Activated CD4-positive, alpha-beta T cell treated with anti-CD3 and anti-CD28 coated beads for 1 hour (primary cell): ENCODE data around the gene SHC1.
"Not testable (repeated sequence)": the region's sequence is repeated elsewhere in the genome, so short reads cannot be mapped to it uniquely, and the experiment has no call there.

Experiments
- DNase-seq: peaks from one replicate; pipeline ENCODE4 v3.0.0-alpha.2; 2020

The SHC1 gene

DNA sequence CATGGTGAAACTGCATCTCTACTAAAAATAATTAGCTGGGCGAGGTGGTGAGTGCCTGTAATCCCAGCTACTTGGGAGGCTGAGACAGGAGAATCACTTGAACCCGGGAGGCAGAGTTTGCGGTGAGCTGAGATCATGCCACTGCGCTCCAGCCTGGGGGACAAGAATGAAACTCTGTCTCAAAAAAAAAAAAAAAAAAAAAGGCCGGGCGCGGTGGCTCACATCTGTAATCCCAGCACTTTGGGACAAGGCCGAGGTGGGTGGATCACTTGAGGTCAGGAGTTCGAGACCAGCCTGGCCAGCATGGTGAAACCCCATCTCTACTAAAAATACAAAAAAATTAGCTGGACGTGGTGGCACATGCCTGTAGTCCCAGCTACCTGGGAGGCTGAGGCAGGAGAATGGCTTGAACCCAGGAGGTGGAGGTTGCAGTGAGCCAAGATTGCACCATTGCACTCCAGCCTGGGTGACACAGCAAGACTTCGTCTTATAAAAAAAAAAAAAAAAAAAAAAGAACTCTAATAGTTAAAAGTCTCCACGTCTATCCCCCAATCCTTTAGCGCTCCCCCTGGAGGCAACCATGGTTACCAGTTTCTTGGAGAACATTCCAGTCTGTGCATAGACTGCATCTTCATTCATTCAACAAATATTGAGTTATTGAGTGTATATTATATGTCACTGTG is 24.9 kb upstream of the SHC1 start:
- DNase-seq: not testable (repeated sequence)

DNA sequence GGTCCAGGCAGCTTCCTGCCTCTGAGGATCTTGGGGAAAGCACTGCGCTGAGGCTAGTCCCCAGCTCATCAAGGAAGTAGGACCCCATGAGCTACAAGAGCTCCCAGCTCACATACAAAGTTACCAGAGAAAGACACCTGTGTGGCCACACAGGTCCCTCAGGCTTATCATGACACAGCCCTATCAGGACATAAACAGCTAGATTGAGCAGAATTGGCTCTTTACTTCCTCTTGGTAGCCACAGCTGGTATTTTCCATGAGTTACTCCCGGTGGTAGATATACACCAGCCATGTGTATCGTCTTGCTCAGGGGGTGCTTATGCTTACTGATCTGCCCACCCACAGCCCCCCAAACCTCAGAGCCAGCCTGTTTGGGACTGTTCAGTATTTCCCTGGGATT is 24.0 kb upstream of the SHC1 start:
- DNase-seq: no peak

DNA sequence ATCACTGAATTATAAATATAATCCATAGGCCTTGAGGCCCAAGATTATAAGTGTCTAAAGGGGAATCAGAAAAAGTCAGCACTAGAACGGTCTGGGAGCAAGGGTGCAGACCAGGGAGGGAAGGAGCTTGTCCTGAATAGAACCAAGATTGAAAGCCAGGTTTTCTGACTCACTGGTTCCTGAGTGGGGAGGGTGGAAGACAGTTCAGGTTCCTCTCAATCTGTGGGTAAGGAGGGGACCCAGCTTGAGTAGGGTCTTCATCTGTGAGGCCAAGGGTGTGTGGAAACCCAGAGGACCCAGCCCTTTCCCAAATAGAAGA is 23.7 kb upstream of the SHC1 start:
- DNase-seq: no peak

DNA sequence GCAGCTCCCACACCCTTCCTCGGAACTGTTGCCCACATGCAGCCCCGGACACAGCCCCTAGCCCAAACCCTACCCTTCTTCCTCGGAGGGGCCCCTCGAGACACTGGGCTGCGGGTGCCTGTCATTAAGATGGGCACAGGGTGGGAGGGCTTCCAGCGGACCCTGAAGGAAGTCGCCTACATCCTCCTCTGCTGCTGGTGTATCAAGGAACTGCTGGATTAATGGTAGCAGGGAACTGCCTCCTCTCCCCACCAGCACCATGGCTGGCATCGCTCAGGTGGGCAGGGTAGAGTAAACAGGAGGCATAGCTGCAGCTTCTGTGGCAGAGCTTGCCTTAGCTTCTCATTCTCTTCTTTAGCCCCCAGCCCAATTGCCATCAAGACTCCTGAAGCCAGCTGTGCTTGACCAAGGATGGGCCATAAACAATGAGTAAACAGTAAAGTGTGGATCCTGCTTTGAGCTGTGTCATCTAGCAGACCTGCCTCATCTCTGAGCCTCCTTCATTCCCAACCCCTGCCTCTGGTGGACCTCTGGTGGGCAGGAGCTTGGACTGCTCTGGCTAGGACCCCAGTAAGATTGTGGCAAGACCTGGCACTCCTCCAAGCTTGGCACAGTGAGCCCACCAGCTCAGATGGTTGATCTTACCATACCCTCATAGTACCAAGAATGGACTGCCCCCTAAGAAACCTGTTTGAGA is 23.2 kb upstream of the SHC1 start, which contains the start of gene LENEP:
TSS of gene LENEP (plus strand) at position 15 of the 697 bp plus-strand sequence. CDS start at position 37, 22 bp downstream.
- DNase-seq: no peak

DNA sequence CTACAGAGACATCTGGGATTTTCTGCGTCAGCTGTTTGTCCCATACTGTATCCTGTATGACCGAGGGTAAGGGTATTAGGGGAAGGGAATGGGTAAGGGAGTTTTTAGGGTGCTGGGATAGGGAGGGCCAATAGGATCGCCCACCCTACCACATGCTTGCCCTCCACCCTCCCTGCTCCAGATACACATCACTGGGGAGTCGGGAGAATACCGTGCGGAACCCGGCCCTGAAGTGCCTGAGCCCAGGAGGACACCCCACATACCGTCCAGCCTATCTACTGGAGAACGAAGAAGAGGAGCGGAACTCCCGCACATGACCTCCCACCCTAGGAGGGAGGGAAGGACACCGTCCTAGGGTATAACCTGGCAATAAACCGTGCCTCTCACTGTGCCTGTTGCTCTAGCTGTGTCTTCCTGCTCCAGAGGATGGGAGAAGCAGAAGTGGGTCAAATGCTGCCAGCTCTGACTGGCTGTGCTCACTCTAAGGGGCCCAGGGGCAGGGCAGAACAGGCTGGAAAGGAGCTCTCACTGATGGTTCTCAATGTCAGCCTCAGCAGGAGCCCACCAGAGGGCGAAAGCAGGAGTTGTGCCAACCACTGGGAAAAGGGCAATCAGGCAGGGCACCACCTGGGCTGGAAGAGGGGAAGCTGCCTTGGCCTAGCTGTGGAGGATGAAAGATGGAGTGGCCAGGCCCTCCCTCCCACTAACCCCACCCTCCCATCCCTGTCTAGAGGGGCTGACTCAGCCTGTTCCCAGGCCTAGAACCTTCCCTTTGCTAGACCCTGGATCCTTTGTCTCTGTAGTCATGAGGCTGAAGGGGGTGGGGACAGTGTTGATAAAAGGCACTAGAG is 22.4 kb upstream of the SHC1 start:
- no peak for DNase-seq

DNA sequence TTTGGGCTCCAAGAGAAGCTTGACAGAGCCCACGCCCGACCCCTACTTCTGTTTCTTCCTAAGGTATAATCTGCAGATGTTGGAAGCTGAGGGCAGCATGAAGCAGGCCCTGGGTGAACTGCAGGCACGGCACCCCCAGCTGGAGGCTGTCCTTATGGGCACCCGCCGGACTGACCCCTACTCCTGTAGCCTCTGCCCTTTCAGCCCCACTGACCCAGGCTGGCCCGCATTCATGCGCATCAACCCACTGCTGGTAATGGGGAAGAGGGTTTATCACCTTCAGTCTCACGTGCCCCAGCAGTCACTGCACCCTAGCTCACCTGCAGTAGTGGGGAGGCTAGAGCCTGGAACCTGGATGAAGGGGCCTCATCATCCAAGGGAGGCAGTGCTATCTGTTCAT is 19.7 kb upstream of the SHC1 start:
- DNase-seq: no peak

DNA sequence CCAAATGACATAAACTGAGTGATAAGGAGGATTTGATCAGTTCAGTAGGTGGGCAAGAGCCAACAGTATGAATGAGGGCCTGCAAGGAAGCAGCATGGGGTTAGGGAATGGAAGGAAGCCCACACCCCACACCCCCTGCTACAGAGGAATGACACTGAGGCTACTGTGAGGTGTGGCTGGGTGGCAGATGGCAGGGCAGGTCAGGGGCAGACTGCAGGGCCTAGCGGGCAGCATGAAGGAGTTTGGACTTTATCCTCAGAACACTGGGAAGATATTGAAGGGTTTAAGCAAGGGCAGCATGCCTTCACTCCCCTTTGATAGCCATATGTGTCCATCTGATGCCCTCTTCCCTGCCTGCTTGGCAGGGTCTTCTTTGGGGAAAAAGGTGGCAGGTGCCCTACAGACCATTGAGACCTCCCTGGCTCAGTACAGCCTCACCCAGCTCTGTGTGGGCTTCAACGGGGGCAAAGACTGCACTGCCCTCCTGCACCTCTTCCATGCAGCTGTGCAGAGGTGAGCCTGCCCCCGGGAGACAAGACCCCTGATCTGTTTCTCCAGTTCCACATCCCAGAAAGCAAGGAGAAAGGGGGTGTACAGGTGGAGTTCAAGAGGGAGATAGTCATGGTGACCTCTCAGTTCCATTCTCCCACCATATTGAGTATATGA is 18.8 kb upstream of the SHC1 start:
- no peak for DNase-seq

DNA sequence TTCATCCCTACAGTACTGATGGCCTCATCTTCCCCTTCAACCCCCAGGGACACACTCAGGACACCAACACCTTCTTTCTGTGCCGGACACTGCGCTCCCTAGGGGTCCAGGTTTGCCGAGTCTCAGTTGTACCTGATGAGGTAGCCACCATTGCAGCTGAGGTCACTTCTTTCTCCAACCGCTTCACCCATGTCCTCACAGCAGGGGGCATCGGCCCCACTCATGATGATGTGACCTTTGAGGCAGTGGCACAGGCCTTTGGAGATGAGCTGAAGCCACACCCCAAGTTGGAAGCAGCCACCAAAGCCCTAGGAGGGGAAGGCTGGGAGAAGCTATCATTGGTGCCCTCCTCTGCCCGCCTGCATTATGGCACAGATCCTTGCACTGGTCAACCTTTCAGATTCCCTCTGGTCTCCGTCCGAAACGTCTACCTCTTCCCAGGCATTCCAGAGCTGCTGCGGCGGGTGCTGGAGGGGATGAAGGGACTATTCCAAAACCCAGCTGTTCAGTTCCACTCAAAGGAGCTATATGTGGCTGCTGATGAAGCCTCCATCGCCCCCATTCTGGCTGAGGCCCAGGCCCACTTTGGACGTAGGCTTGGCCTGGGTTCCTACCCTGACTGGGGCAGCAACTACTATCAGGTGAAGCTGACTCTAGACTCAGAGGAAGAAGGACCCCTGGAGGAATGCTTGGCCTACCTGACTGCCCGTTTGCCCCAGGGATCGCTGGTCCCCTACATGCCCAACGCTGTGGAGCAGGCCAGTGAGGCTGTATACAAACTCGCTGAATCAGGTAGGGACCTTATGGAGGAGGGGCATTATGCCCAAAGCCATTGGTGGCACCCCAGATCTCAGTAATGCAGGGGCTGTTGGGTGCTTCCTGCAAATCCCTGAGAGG is 17.8 kb upstream of the SHC1 start:
- no peak for DNase-seq

DNA sequence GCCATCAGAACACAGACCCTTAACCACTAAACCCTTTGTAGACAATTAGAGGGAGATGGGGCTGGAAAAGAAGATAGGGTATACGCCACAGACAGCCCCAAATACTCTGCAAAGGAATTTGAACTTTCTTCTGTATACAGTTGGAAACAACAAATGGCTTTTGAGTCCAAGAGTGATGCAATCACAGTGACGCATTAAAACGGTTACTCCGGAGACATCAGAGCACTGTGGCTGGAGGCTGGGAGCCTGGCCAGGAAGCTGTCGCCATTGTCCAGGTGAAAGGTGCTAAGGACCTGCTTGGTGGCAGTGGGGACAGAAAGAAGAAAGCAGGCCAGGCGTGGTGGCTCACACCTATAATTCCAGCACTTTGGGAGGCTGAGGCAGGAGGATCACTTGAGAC is 16.8 kb upstream of the SHC1 start:
- no peak for DNase-seq

DNA sequence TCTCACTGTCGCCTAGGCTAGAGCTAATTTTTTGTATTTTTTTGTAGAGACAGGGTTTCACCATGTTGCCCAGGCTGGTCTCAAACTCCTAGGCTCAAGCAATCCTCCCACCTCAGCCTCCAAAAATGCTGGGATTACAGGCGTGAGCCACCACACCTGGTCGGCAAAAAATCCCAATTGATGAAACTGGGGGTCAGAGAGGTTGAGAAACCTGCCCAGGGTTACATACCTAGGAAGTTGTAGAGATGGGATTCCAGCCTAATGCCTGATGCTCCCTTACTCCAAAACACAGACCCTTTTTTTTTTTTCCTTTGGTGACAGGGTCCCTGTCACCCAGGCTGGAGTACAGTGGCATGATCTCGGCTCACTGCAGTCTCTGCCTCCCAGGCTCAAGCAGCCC is 16.2 kb upstream of the SHC1 start:
- DNase-seq: not testable (repeated sequence)

DNA sequence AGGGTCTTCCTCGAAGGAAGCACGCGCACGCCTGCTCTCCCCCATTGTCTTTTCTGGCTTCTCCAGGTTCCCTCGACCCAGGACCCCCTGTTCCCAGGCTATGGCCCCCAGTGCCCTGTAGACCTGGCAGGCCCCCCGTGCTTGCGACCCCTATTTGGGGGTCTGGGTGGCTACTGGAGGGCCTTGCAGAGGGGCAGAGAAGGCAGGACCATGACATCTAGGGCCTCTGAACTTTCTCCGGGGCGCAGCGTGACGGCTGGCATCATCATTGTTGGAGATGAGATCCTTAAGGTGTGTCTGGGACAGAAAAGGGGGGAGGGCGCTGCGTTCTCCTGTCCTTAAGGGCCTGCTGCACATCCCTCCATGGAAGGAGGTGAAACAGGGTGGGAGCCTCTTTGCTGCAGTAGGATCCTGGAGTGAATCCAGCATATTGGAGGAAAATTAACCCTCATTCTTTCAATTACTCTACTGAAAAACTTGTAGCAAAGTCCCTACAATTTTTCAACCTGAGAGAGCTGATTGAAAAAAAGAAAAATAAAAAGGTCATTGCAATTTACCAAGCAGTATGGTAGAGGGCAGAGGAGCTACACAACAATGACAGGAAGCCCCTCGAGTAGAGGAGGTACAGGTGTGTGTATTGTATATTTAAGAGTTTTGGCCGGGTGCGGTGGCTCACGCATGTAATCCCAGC is 13.4 kb upstream of the SHC1 start:
- DNase-seq: no peak

DNA sequence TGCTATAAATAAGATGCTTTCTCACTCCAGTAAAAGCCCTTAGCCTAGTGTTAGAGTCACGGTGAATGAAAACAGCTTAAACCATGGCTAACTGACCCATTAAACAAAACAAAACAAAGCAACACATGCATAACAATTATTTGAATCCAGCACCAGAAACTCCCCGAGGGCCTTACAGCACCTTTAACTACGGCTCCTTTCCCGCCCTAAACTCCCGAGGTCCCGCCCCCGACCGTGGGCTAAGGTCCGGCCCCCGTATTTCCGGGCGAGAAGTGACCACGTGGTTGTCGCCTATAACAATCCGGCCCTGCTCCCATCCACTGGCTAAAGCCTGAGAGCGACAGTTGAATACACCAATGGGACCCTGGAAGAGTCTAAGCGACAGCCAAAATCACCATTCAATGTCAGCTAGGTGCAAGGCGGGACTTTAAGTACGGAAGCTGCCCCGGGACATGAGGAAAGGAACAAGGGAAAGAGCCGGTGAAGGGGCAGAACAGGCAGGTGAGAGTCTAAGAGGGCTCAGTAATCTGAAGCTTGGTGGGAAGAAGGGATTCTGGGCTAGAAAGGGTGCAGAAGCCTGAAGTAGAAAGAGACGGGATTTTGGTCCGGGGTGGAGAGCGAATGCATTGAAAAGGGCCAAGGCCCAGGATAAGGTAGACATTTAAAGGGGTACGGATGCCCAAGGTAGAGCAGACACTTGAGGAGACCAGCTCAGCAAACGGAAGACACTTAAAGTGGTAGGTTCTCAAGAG is 12.5 kb upstream of the SHC1 start, which contains the start of gene FLAD1:
TSS of gene FLAD1 (plus strand) at position 448 of the 752 bp plus-strand sequence. CDS start 351 bp downstream, outside the sequence.
- peak; percentile 91 for DNase-seq

DNA sequence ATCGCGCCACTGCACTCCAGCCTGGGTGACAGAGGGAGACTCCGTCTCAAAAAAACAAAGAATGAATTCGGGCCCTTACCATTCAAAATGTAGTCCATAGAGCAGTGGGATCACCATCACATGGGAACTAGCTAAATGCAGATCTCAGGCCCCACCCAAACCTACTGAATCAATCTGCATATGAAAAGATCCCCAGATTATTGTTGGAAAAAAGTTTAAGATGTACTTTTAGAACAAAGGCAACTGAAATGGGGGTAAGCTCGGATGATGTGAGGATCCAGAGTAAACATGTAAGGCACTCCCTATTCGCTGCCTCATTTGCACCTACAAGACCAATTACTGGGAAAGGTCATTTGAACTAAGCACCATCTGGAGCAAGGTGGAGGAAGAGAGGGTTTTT is 11.8 kb upstream of the SHC1 start:
- DNase-seq: no peak

DNA sequence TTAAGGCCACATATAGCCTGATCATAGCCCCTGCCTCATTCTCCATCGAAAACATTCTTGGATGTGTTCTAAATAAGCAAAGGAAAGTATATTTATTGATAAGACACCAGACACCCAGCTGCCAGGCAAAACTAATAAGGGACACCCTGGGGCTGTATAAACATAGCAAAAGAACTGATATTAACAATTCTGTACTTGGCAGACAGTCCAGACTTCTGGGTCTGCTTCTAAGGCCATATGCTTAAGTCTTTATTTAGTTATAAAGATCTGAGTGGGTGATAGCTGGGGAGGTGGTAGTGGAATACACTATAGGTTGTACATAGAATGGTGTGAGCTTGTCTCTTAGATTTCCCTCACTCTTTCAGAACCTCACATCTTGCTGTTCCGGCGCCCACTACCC is 7.8 kb upstream of the SHC1 start:
- DNase-seq: no peak

DNA sequence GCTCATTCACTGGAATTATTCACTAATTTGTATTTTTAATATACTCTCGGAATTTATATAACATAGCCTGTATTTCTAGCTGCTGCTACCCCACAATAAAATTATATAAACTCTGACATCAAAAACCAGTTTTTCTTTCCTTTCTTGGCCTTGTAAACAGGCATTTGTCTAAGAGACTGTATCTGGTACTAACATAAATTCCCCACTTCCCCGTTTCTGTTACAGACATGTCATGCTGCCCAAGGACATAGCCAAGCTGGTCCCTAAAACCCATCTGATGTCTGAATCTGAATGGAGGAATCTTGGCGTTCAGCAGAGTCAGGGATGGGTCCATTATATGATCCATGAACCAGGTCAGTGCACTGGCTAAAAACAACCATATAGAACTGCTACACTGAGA is 7.2 kb upstream of the SHC1 start:
- not testable (repeated sequence) for DNase-seq

DNA sequence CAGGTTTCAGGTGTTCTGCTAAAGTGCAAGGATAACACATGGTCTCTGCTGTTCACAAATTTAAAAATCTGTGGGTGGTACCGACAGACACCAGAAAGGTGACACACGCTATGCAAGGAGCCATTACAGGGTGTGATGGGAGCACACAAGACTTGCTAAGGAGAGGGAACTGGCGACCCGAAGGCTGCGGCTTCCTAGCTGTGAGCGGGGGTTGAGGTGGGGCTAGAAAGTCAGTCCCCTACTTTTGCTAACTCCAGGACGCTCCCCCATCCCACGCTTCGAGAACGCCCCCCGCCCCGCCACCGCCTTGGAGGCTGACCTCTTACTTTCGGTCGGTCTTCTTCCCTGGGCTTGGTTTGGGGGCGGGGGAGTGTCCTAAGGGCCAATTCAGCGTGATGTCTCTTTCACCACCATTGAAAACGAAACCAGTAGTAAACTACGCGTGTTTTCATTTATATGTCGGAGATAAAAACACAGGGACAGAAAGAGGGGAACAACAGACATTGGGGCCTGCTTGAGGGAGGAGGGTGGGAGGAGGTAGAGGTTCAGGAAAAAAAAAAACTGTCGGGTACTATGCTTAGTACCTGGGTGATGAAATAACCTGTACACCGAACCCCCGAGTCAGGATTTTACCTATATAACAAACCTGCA is 5.0 kb upstream of the SHC1 start:
- no peak for DNase-seq

DNA sequence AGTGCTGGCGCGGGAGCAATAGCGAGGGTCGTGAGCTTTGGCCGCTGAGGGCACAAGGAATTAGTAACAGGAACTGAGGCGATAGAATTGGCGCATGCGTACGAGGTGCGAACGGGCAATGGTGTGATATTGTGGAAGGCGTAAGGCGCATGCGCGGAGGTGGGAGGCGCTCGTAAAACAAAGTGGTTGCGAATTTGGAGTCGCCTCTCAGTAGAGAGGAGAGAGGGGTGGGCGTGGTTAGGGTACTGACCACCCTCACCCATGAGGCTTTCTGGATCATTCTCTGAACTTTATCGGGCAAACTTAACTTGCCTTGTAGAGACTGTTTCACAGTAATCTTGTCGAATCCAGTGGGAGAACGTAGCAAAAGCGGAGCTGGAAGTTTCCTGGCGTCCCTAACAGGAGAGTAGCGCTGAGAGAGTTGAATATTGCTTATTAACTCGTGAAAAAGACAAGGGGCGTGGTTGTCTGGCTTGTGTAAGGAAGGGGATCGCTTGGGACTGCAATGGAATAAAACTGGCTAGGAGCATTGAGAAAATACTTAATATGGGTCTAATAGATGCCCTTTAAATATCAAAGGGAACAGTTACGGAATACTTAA is 4.4 kb upstream of the SHC1 start:
- DNase-seq: peak; percentile 91

DNA sequence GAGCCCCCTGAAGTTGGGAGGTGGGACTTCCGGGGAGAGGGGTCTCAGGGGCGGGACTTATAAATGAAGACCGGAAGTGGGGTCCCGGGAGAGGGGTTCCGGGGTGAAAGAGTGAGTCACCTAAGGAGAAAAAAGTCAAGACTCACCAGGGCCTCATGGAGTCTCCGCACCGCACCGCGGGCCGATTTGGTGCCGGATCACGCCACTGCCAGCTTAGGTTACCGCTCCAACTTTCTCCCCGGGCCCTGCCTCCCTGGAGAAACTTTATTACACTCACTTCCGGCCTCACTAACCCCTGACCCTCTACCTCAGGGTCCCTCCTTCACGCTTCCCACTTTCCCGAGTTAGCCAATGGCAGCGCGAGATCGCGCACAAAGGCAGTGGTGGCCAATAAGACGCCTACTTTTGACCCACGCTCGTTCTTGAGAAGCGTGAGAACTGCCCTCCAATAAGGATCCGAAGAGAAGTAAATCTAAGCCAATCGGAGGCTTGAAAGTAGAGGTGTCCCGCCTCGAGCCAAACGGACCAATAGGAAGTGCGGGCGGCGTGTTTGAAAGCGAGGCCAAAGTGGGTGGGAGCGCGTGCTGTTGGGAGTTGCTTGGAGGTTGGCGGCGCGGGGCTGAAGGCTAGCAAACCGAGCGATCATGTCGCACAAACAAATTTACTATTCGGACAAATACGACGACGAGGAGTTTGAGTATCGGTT is 3.7 kb upstream of the SHC1 start, which contains the start of gene CKS1B:
TSS of gene CKS1B (plus strand) at position 580 of the 706 bp plus-strand sequence. CDS start at position 645, 65 bp downstream.
- DNase-seq: peak; percentile 96
